Adrenal gland (tissue), 12 donors: ENCODE data around the gene MNT. TPM values are rescaled to one million over a fixed set of nuclear protein-coding genes. Genes with fewer than 3 reads are reported as not detected.
A peak's percentile ranks its signal among the peaks of the same experiment; 100 is the strongest.

Experiments
- DNase-seq, 7 donors: peaks; one replicate each; pipeline ENCODE4 v3.0.0-alpha.2; 2019 to 2020
- H3K27ac ChIP-seq, 5 donors: fragments of 200-600 bp; sonication (generic) in 4 of 5; 1 replicate in 3 of 5; 2 replicates in 2 of 5; pipeline versions ENCODE4 v1.5.1 to v1.8.0; 2016 to 2020; ENCODE audit warnings: mild to moderate bottlenecking in 1 of 5
- H3K27me3 ChIP-seq: fragments of 200-600 bp; 2 replicates; pipeline ENCODE4 v1.8.0; 2021
- H3K36me3 ChIP-seq, 2 donors: fragments of 200-600 bp; replicated peaks in 1 of 2; 1 replicate in 1 of 2; 2 replicates in 1 of 2; pipeline versions ENCODE4 v1.5.1 to v1.8.0; 2018 to 2022
- H3K4me1 ChIP-seq, 2 donors: fragments of 200-600 bp; replicated peaks in 1 of 2; 1 replicate in 1 of 2; 2 replicates in 1 of 2; pipeline versions ENCODE4 v1.5.1 to v1.8.0; 2018 to 2021
- H3K4me3 ChIP-seq, 4 donors: fragments of 200-600 bp; sonication (generic) in 3 of 4; one replicate each; pipeline ENCODE4 v1.5.1; 2016 to 2018
- H3K9me3 ChIP-seq, 3 donors: fragments of 200-600 bp; sonication (generic) in 1 of 3; replicated peaks in 1 of 3; 1 replicate in 2 of 3; 2 replicates in 1 of 3; pipeline versions ENCODE4 v1.5.1 to v1.8.0; 2016 to 2021
- CTCF ChIP-seq, 6 experiments: fragments of 450-650 bp in 4 of 6; fragments of 200-600 bp in 2 of 6; sonication (generic) in 1 of 6; IDR thresholded peaks; 1 replicate in 5 of 6; 2 replicates in 1 of 6; pipeline versions ENCODE4 v1.5.1 to v1.8.0; 2016 to 2021; ENCODE audit warnings: antibody characterized with exemption in 6 of 6, mild to moderate bottlenecking in 2 of 6, moderate library complexity in 1 of 6
- POLR2A ChIP-seq, 2 donors: fragments of 450-650 bp; IDR thresholded peaks; one replicate each; pipeline ENCODE4 v1.6.1; 2017; ENCODE audit warnings: antibody characterized with exemption in 2 of 2, mild to moderate bottlenecking in 2 of 2, moderate library complexity in 1 of 2
- WGBS, 4 donors: extraction: QIAGEN DNeasy Blood & Tissue Kit in 2 of 4; methylation state at CpG; one replicate each; pipeline versions ENCODE4 v1.1.5 to v1.1.7; 2013 to 2017; 5-methylcytosine and 5-hydroxymethylcytosine counted together
- intact Hi-C, 2 donors: fragments of 100-400 bp; cut with DNase I; formaldehyde crosslinking; loops; one replicate each; pipeline versions ENCODE4 v1.14.1 to v1.15.0; 2022 to 2023
- polyA plus RNA-seq, 3 donors: library from polyadenylated mRNA; stranded (reverse); fragments of 200-250 nt in 2 of 3; fragments of 350-450 nt in 1 of 3; fragmentation: Illumina TruSeq in 1 of 3; extraction: RNeasy Lipid Tissue Mini Kit (QIAGEN cat#74804) in 1 of 3; gene quantifications; one replicate each; pipeline ENCODE4 v1.2.3, GENCODE V29; 2013 to 2014
- total RNA-seq, 9 donors: library from RNA; depleted of rRNA in 4 of 9; stranded (reverse); fragments of >200 nt in 4 of 9; fragments of 120-200 nt in 1 of 9; fragmentation: NEBNext Ultra II Directional in 1 of 9; extraction: Animal tissue kit (Norgen Biotek cat#: 25700) in 1 of 9; gene quantifications; one replicate each; pipeline versions ENCODE4 v1.1.0 to v1.2.4, GENCODE V29; 2013 to 2023
- donor health status: healthy with polysubstance abuse.
- donor health status: Bipolar disorder and iron deficiency.
- donor health status: DM: yes; HTN: yes; CAD: no.
- donor health status: DM: no; HTN: no; CAD: no.
- donor health status: DM: no; HTN: no; CAD: no.
- donor health status: DM: yes; HTN: yes; CAD: no.

MNT gene
- total and polyA plus RNA-seq, 12 donors = 3.5 to 43.9 (median 19.6) TPM

DNA sequence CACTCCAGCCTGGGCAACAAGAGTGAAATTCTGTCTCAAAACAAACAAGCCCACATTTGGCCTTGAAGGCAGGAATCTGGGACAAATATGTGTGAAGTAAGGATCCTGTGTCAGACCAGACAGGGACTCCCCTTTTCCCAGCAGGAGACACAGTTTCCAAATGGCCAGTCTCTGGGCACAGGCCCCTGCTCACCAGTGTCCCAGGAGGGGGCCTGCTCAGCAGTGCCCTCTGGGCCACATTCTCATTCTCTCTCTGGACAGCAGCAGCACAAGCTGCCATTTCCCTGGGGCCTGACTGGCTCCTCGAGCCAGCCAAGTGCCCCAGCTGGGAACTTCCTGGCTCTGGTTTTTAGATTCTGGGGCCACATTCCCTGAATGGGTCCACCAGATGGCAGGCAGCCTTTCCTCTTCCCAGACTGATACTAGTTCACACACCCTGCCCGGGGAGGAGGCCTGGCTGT lies 11.7 kb upstream of the MNT start:
- Histone ChIP-seq H3K27ac (peak overlapping the region; percentile 22 to 83 (median 73)), H3K36me3 (no peaks in the 10 kb centered on the region), H3K4me1 (peaks cover 18 to 30% of the 10 kb centered on the region in 2 donors), H3K27me3 (no peaks in the 10 kb centered on the region), H3K9me3 (no peaks in the 10 kb centered on the region), H3K4me3 (no peak overlapping the region)
- intact Hi-C loops = loop anchor here in 1 of 2 donors (2.0 kb wide), 1 partner anchor 22 kb away; no protein-coding TSS in a partner anchor
- 15 to 45% (median 31%) methylated on average over 1 to 2 of the region's 2 CpGs for WGBS, 4 donors
- DNase-seq = peak in 6 of 7 donors; percentile 42 to 80 (median 72)
- TF ChIP-seq CTCF (IDR thresholded peaks at IDR 0.05) (peak in 1 of 6 experiments; percentile 13), POLR2A (IDR thresholded peaks at IDR 0.05) (peak in 1 of 2 donors; percentile 65)

DNA sequence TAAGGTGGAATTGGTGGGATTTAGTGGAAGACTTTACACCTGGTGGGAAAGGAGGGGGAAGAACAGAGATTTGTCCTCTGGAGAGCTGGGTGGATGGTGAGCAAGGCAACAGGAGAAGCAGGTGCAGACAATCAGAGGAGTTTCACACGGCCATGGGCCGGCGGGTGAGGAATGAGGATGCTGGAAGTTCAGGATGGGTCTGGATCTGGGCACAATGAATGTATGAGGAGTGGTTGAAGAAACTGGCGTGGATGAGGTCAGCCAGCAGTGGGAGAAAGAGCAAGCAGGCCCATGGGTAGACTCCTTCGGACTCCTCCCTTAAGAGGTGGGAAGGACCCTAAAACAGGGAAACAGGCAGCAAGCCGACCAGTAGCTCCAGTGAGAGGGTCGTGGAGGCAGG lies 10.1 kb upstream of the MNT start:
- H3K4me3 ChIP-seq = no peak overlapping the region
- intact Hi-C loops = no loop called here
- H3K4me1 ChIP-seq = peaks cover 20 to 30% of the 10 kb centered on the region in 2 donors
- no peak overlapping the region for H3K27ac ChIP-seq
- 89 to 91% (median 91%) methylated on average over 7 of the region's 7 CpGs for WGBS, 4 donors
- TF ChIP-seq POLR2A (IDR thresholded peaks at IDR 0.05) (no peak), CTCF (IDR thresholded peaks at IDR 0.05) (peak in 1 of 6 experiments; percentile 14)
- no peaks in the 10 kb centered on the region for H3K9me3 ChIP-seq
- H3K36me3 ChIP-seq = no peaks in the 10 kb centered on the region
- DNase-seq = no peak
- no peaks in the 10 kb centered on the region for H3K27me3 ChIP-seq

GRCh38 chr17:2406903-2407790 lies 6.3 kb upstream of the MNT start:
- DNase-seq = peak; percentile 86 to 96 (median 93)
- peak overlapping the region in 1 of 4 donors; percentile 12 for H3K4me3 ChIP-seq

More at GRCh38 chr17:2406903-2407790, 6.3 kb upstream of the MNT start:
- H3K27ac ChIP-seq = peak overlapping the region; percentile 80 to 97 (median 94)
- H3K4me1 ChIP-seq = peaks cover 18 to 46% of the 10 kb centered on the region in 2 donors
- no peaks in the 10 kb centered on the region for H3K27me3 ChIP-seq
- peak in 1 of 2 donors; percentile 81 for TF ChIP-seq POLR2A (IDR thresholded peaks at IDR 0.05)
- no peak for TF ChIP-seq CTCF (IDR thresholded peaks at IDR 0.05)
- WGBS, 4 donors = 21 to 35% (median 31%) methylated on average over 15 of the region's 15 CpGs
- H3K36me3 ChIP-seq = no peaks in the 10 kb centered on the region
- H3K9me3 ChIP-seq = no peaks in the 10 kb centered on the region
- intact Hi-C loops = no loop called here
